Transverse colon (tissue), 4 donors: ENCODE data around the gene FRY. TPM values are rescaled to one million over a fixed set of nuclear protein-coding genes. Genes with fewer than 3 reads are reported as not detected.

Experiments used
- DNase-seq: peaks from one replicate; pipeline ENCODE4 v3.0.0-alpha.2; 2019
- H3K27ac ChIP-seq, 4 donors: fragments of 200-600 bp; sonication (generic); 2 replicates each; pipeline ENCODE4 v1.5.1; 2016 to 2018; ENCODE audit warnings: inconsistent platforms in 4 of 4
- H3K27me3 ChIP-seq: fragments of 200-600 bp; sonication (generic); 2 replicates; pipeline ENCODE4 v1.5.1; 2017; ENCODE audit warnings: inconsistent platforms
- H3K36me3 ChIP-seq, 4 donors: fragments of 200-600 bp; sonication (generic); 2 replicates each; pipeline ENCODE4 v1.5.1; 2017 to 2019; ENCODE audit warnings: inconsistent platforms in 4 of 4
- H3K4me1 ChIP-seq, 4 donors: fragments of 200-600 bp; sonication (generic); 2 replicates each; pipeline ENCODE4 v1.5.1; 2017 to 2020; ENCODE audit warnings: inconsistent platforms in 4 of 4
- H3K4me3 ChIP-seq, 4 donors: fragments of 200-600 bp; sonication (generic); 1 replicate in 1 of 4; 2 replicates in 3 of 4; pipeline versions ENCODE4 v1.5.1 to v1.6.1; 2017 to 2019; ENCODE audit warnings: inconsistent platforms in 4 of 4
- H3K9me3 ChIP-seq, 2 donors: fragments of 200-600 bp; sonication (generic); 2 replicates each; pipeline ENCODE4 v1.5.1; 2017 to 2019; ENCODE audit warnings: inconsistent platforms in 2 of 2
- EP300 ChIP-seq: sonication (generic); formaldehyde crosslinking; IDR thresholded peaks from one replicate; pipeline ENCODE4 v1.6.1; 2017; ENCODE audit warnings: antibody characterized with exemption, low read depth
- POLR2A ChIP-seq: fragments of 450-650 bp; IDR thresholded peaks from one replicate; pipeline ENCODE4 v1.6.1; 2016; ENCODE audit warnings: antibody characterized with exemption, mild to moderate bottlenecking, moderate library complexity
- POLR2AphosphoS5 ChIP-seq, 3 donors: sonication (generic); formaldehyde crosslinking; IDR thresholded peaks; one replicate each; pipeline ENCODE4 v1.6.1; 2016; ENCODE audit warnings: antibody characterized with exemption in 3 of 3
- WGBS, 2 donors: methylation state at CpG; one replicate each; pipeline ENCODE4 v1.1.5; 2018; ENCODE audit warnings: low coverage in 1 of 2; 5-methylcytosine and 5-hydroxymethylcytosine counted together
- in situ Hi-C, 4 donors: fragments of 200-750 bp; cut with MboI; loops; one replicate each; pipeline versions ENCODE4 v1.15.0 to v1.15.1; 2017; ENCODE audit warnings: low sequenced_read_pairs in 3 of 4, low pct_ligation_motif_present in 1 of 4, low pct_unique_long_range_greater_than_20kb in 1 of 4
- intact Hi-C: fragments of 100-400 bp; cut with DNase I; formaldehyde crosslinking; loops from one replicate; pipeline ENCODE4 v1.15.1; 2023; ENCODE audit warnings: low total_unique reads
- total RNA-seq, 4 donors: library from RNA; depleted of rRNA; stranded (reverse); fragments of >200 nt; gene quantifications; one replicate each; pipeline ENCODE4 v1.1.0, GENCODE V29; 2016
- TF ChIP-seq, protein P1 (sequence below), 5 experiments: fragments of 200-600 bp in 3 of 5; fragments of 450-650 bp in 2 of 5; sonication (generic) in 3 of 5; IDR thresholded peaks; 1 replicate in 2 of 5; 2 replicates in 3 of 5; pipeline ENCODE4 v1.5.1; 2016 to 2017; ENCODE audit warnings: antibody characterized with exemption in 5 of 5, inconsistent platforms in 3 of 5, mild to moderate bottlenecking in 2 of 5, moderate library complexity in 1 of 5

Gene FRY
- total RNA-seq, 4 donors from 2014 or later: 6.7 to 42.6 (median 12.4) TPM

DNA sequence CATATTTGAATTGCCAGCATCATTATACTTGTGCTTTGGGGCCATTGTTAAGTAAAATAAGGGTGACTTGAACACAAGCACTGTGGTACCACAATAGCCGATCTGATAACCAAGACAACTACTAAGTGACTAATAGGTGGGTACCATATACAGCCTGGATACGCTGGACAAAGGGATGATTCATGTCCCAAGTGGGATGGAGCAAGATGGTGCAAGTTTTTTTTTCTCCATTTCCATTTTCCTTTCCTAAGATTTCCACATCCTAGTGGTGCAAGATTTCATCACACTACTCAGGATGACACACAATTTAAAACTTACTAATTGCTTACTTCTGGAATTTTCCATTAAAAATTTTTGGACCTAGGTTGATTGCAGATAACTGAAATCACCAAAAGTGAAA is 298.9 kb downstream of the FRY start:
- in situ Hi-C loops (no loop called here), intact Hi-C loops (loop anchor here (5.0 kb wide), 1 partner anchor 668 kb away; no protein-coding TSS in a partner anchor)
- 87 to 91% methylated on average over 2 of the region's 2 CpGs for WGBS, 2 donors
- TF ChIP-seq POLR2AphosphoS5 (IDR thresholded peaks at IDR 0.05) (no peak), POLR2A (no peak), EP300 (no peak)
- TF ChIP-seq, protein P1, sequence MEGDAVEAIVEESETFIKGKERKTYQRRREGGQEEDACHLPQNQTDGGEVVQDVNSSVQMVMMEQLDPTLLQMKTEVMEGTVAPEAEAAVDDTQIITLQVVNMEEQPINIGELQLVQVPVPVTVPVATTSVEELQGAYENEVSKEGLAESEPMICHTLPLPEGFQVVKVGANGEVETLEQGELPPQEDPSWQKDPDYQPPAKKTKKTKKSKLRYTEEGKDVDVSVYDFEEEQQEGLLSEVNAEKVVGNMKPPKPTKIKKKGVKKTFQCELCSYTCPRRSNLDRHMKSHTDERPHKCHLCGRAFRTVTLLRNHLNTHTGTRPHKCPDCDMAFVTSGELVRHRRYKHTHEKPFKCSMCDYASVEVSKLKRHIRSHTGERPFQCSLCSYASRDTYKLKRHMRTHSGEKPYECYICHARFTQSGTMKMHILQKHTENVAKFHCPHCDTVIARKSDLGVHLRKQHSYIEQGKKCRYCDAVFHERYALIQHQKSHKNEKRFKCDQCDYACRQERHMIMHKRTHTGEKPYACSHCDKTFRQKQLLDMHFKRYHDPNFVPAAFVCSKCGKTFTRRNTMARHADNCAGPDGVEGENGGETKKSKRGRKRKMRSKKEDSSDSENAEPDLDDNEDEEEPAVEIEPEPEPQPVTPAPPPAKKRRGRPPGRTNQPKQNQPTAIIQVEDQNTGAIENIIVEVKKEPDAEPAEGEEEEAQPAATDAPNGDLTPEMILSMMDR (IDR thresholded peaks at IDR 0.05): no peak
- H3K9me3 ChIP-seq: no peaks in the 10 kb centered on the region
- H3K27me3 ChIP-seq: no peaks in the 10 kb centered on the region
- no peaks in the 10 kb centered on the region for H3K36me3 ChIP-seq
- DNase-seq: no peak
- H3K4me1 ChIP-seq: no peaks in the 10 kb centered on the region
- H3K4me3 ChIP-seq: no peak overlapping the region
- H3K27ac ChIP-seq: no peak overlapping the region

DNA sequence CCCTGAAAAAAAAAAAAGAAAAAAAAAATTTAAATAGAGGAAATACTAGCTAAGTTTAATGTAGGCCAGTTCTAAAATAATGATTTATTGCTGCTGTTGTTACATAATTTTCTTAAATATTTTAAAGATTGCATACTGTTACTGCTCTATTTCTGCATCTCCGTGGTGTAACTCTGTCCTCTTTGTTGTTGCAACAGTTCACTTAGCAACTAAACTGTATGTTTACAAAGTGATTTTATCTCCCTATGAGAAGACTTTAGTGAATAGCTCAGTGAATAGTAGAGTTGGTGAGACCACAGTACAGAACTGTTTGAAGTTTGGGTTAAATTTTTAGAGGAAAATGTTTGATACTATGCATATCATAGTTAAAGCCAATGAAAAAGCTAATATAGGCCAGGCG is 303.1 kb downstream of the FRY start:
- 81 to 92% methylated on average over 2 of the region's 2 CpGs for WGBS, 2 donors

DNA sequence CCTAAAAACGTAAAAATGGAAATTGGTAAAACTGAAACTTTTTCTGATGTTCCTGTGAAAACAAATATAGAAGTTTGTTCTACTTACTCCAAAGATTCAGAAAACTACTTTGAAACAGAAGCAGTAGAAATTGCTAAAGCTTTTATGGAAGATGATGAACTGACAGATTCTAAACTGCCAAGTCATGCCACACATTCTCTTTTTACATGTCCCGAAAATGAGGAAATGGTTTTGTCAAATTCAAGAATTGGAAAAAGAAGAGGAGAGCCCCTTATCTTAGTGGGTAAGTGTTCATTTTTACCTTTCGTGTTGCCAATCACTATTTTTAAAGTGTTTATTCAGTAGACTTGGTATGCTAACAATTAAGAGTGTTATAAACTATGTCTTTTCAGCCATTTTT is 309.3 kb downstream of the FRY start:
- Histone ChIP-seq H3K27me3 (no peaks in the 10 kb centered on the region), H3K4me1 (no peaks in the 10 kb centered on the region), H3K27ac (no peak overlapping the region), H3K4me3 (no peak overlapping the region), H3K36me3 (no peaks in the 10 kb centered on the region), H3K9me3 (no peaks in the 10 kb centered on the region)
- no peak for DNase-seq
- in situ Hi-C loops: no loop called here
- WGBS, 2 donors: 91 to 92% methylated on average over 3 of the region's 3 CpGs
- intact Hi-C loops: no loop called here
- no peak for TF ChIP-seq POLR2AphosphoS5 (IDR thresholded peaks at IDR 0.05)

More for the DNA sequence above, 303.1 kb downstream of the FRY start:
- intact Hi-C loops (loop anchor here (5.0 kb wide), 1 partner anchor 672 kb away; no protein-coding TSS in a partner anchor), in situ Hi-C loops (no loop called here)
- Histone ChIP-seq H3K27ac (no peak overlapping the region), H3K36me3 (no peaks in the 10 kb centered on the region), H3K27me3 (no peaks in the 10 kb centered on the region), H3K9me3 (no peaks in the 10 kb centered on the region), H3K4me1 (no peaks in the 10 kb centered on the region), H3K4me3 (no peak overlapping the region)
- DNase-seq: no peak
- TF ChIP-seq, protein P1 (IDR thresholded peaks at IDR 0.05): no peak
- TF ChIP-seq POLR2AphosphoS5 (IDR thresholded peaks at IDR 0.05) (no peak), EP300 (no peak)

DNA sequence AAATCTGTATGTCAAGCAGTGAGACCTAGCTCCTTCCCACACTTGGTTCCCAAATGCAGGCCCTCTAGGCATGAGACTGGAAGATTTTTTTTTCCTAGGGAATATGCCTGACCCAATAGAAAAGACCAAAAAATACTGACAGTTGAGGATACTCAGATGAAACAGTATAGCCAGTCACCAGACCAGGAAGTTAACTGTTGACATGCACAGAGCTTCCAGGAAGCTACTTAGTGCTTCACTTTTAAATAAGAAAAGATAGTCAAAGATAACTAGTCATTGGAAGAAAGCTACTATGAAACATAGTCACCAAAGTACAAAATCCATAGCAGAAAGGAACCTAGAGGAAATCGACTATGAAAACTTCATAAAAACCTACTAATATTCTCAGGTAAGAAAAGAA is 316.1 kb downstream of the FRY start:
- H3K27ac ChIP-seq: no peak overlapping the region
- TF ChIP-seq POLR2A: no peak
- TF ChIP-seq EP300: no peak
- H3K27me3 ChIP-seq: no peaks in the 10 kb centered on the region
- no peaks in the 10 kb centered on the region for H3K9me3 ChIP-seq
- 45 to 97% methylated on average over 1 of the region's 1 CpG for WGBS, 2 donors
- intact Hi-C loops (no loop called here), in situ Hi-C loops (no loop called here)
- no peaks in the 10 kb centered on the region for H3K4me1 ChIP-seq
- DNase-seq: no peak
- no peaks in the 10 kb centered on the region for H3K36me3 ChIP-seq
- H3K4me3 ChIP-seq: no peak overlapping the region
